Posterior cingulate gyrus (tissue), 11 donors: ENCODE results near the gene OPN4.
"Not testable (repeated sequence)": the region's sequence is repeated elsewhere in the genome, so short reads cannot be mapped to it uniquely, and the experiment has no call there.

Source experiments
- DNase-seq, 10 donors: peaks; one replicate each; pipeline versions ENCODE4 v3.0.0 to v3.0.0-alpha.2; 2020 to 2021; ENCODE audit warnings: mixed read lengths in 3 of 10
- intact Hi-C: fragments of 100-400 bp; cut with DNase I; formaldehyde crosslinking; loops from one replicate; pipeline ENCODE4 v1.15.1; 2023

The OPN4 gene

GRCh38 chr10:86654411-86655172 is at the start of gene OPN4:
Gene OPN4, plus strand, starts transcription at chr10:86654547. Its CDS starts 237 bp downstream, at chr10:86654784.
- intact Hi-C loops = no loop called here
- peak in 8 of 10 donors; percentile 8 to 89 (median 33) for DNase-seq

DNA sequence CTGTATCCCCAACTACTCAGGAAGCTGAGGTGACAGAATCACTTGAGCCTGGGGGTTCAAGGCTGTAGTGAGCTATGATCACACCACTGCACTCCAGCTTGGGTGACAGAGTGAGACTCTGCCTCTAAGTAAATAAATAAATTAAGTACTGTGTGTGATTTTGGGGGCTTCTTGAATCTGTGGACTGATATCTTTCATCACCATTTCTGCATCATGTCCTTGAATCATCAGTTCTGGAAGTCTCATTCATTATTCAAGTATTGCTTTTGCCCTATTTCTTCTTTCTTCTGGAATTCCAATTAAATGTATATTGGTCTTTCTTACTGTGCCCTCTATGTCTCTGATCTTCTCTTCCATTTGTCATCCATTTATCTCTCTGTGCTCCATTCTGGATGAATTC is 46.7 kb upstream of the OPN4 start:
- intact Hi-C loops = no loop called here
- no peak for DNase-seq

DNA sequence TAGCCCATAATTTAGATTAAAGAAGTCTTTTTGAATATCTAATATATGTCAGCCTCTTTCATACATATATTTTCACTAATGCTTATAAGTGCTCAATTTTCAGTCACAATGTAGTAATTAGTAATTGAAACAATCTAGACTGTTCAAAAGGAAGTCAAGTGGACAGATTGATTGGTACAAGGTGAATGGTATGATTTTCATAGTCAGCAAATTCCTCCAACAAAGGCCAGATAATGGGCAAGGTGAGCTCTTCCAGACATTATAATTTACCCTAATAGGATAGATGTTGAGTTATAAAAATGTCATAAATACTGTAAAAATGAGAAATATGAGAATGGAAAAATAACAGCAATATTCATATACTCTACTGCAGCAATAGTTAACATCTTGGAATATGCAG is 44.4 kb upstream of the OPN4 start:
- intact Hi-C loops = no loop called here
- DNase-seq = no peak

- no peak for DNase-seq
- intact Hi-C loops = no loop called here
Observed at GRCh38 chr10:86611386-86611785, 43.0 kb upstream of the OPN4 start.

DNA sequence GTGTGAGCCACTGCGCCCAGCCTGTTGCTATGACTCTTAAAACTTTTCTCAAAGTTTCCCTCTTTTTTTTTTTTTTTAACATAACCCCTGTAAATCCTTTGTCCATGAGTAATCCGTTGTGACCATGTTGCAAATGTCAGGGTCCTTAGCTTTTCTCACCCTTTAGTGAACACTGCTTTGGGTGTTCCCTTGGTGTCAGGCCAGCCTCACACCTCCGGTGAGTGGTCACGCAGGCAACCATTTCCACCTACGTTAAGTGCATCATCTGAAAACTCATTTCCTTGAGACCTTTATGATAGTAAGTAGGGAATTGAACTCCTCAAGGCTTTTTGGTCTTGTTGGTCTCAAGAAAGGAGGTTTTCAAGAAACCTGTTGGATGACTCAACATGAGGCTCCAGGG is 41.3 kb upstream of the OPN4 start:
- intact Hi-C loops = no loop called here
- no peak for DNase-seq

DNA sequence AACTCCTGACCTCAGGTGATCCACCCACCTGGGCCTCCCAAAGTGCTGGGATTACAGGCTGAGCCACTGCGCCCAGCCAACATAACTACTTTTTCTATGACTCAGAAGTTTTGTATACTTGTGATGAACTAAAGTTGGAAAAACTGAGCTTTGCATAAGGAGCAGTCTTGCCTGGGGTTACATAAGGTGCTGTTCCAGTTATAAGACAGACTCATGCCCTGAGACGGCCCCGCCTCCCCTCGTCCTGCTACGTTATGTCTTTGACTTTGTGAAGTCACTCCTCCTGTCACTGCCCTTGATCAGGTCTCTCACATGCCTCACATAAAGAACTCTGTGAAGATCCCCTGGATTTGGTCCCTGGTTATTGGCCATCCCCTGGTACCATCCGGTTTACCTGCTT is 40.4 kb upstream of the OPN4 start:
- no peak for DNase-seq
- intact Hi-C loops = no loop called here

- intact Hi-C loops = no loop called here
- no peak for DNase-seq
Observed at GRCh38 chr10:86614853-86615252, 39.5 kb upstream of the OPN4 start.

DNA sequence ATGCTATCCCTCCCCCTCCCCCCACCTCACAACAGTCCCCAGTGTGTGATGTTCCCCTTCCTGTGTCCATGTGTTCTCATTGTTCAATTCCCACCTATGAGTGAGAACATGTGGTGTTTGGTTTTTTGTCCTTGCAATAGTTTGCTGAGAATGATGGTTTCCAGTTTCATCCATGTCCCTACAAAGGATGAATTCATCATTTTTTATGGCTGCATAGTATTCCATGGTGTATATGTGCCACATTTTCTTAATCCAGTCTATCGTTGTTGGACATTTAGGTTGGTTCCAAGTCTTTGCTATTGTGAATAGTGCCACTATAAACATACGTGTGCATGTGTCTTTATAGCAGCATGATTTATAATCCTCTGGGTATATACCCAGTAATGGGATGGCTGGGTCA is 37.1 kb upstream of the OPN4 start:
- intact Hi-C loops = not testable (repeated sequence)

GRCh38 chr10:86628311-86628710 is 26.0 kb upstream of the OPN4 start:
- intact Hi-C loops = no loop called here
- no peak for DNase-seq

More for the DNA sequence above, 37.1 kb upstream of the OPN4 start:
- DNase-seq = not testable (repeated sequence)

GRCh38 chr10:86630079-86630478 is 24.3 kb upstream of the OPN4 start:
- no peak for DNase-seq
- intact Hi-C loops = no loop called here

GRCh38 chr10:86632009-86632800 is 22.1 kb upstream of the OPN4 start:
- DNase-seq = peak in 4 of 10 donors; percentile 50 to 85 (median 74)
- intact Hi-C loops = no loop called here

DNA sequence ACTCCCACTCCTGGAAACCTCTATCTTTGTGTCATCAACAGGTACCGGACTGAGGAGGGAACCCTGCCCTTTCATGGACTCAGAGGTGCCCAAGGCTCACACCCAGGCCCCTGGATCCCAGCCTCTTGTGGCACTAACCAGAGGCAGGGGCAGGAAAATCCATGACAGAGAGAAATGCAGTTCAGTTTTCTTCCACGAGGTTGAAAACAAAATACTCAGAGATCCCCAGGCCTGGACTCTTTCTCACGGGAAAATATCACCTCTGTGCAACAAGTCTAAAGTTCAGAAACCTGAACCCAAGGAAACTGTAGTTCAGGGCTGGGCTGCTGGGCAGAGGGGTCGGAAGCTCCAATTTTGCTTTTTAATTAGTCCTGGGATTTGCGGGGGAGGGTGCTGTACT is 21.4 kb upstream of the OPN4 start:
- intact Hi-C loops = no loop called here
- no peak for DNase-seq

GRCh38 chr10:86635402-86635801 is 18.9 kb upstream of the OPN4 start:
- intact Hi-C loops = no loop called here

GRCh38 chr10:86636311-86636710 is 18.0 kb upstream of the OPN4 start:
- intact Hi-C loops = no loop called here
- DNase-seq = no peak

More at GRCh38 chr10:86635402-86635801, 18.9 kb upstream of the OPN4 start:
- DNase-seq = no peak

GRCh38 chr10:86642021-86642420 is 12.3 kb upstream of the OPN4 start:
- intact Hi-C loops = loop anchor here (2.0 kb wide), 1 partner anchor 257 kb away; no protein-coding TSS in a partner anchor
- no peak for DNase-seq

- peak in 1 of 10 donors; percentile 56 for DNase-seq
- intact Hi-C loops = loop anchor here (2.0 kb wide), 1 partner anchor 256 kb away; no protein-coding TSS in a partner anchor
Observed at GRCh38 chr10:86642499-86642898, 11.8 kb upstream of the OPN4 start.

- DNase-seq = no peak
- intact Hi-C loops = no loop called here
Observed at GRCh38 chr10:86644152-86644793, 10.1 kb upstream of the OPN4 start.

DNA sequence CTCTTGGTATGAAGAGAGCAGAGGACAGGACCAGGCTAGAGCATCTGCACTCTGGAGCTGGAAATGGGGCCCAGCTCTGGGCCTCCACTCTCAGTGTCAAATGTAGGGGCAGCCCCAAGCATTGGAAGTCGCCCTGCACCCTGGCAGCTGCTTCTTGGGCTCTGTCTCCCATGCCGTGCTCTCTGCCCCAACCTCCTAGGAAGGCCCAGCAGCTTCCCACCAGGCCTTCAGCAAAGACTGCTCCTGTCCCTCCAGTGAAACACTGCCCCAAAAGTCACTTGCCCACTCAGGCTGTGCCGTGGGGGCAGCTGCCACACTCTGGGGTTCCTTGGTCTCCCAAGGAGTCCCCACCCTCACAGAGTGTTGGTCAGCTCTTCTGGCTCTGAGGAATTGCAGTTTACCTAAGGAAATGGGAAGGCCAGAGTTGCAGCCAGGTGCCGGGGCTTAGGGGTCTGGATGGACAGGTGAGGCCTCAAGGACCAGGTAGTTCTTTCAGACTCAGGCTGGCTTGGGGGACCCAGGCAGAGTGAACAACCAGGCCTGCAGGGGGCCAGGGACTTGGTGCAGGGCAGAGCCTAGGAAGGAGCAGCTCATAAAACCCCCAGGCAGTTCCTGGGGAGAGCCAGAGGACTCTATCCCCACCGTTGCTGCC is 9.4 kb upstream of the OPN4 start:
- peak in 1 of 10 donors; percentile 54 for DNase-seq
- intact Hi-C loops = no loop called here

DNA sequence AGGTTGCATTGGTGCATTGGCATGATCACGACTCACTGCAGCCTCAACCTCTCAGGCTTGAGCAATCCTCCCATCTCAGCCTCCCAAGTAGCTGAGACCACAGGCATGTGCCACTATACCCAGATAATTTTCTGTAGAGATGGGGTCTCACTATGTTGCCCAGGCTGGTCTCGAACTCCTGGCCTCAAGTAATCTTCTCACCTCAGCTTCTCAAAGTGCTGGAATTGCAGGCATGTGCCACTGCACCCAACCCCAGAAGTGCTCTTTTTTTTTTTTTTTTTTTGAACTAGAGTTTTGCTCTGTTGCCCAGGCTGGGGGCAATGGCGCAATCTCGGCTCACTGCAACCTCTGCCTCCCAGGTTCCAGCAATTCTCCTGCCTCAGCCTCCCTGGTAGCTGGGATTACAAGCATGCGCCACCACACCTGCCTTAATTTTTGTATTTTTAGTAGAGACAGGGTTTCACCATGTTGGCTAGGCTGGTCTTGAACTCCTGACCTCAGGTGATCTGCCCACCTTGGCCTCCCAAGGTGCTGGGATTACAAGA is 8.7 kb upstream of the OPN4 start:
- intact Hi-C loops = not testable (repeated sequence)
- peak in 2 of 10 donors; percentile 33 to 44 for DNase-seq

- intact Hi-C loops = no loop called here
- DNase-seq = peak in 1 of 10 donors; percentile 26
Observed at GRCh38 chr10:86646532-86646931, 7.8 kb upstream of the OPN4 start.
